Panc1 (cell line): ENCODE results near the gene METRN. TPM values are rescaled to one million over a fixed set of nuclear protein-coding genes. Genes with fewer than 3 reads are reported as not detected.

ENCODE experiments used
- ATAC-seq: fragments of 200-7000 bp; cut with Tn5 transposase; 2 replicates; pipeline ENCODE4 v1.9.1; 2020; ENCODE audit warnings: mild to moderate bottlenecking, moderate library complexity
- BruUV-seq: library from RNA; stranded (reverse); fragments of 400-500 nt; replicated peaks from 2 replicates; lab custom pipeline; 2021; lab: Mats Ljungman, UMichigan
- CTCF ChIA-PET: fragments of 300-600 bp; sonication (Branson Sonifier 250); formaldehyde crosslinking; loops from one replicate; lab custom pipeline; 2022; ENCODE audit warnings: antibody characterized with exemption; lab: Charles Lee
- POLR2A ChIA-PET: fragments of 300-600 bp; sonication (Branson Sonifier 250); formaldehyde crosslinking; loops from one replicate; lab custom pipeline; 2022; ENCODE audit warnings: antibody characterized with exemption; lab: Charles Lee
- DNase-seq: peaks from one replicate; pipeline ENCODE4 v3.0.0-alpha.2; 2010; ENCODE audit warnings: low read depth, low spot score
- H3K27ac ChIP-seq: 2 replicates; pipeline ENCODE4 v1.5.1; 2011; ENCODE audit warnings: mild to moderate bottlenecking, low read length, inconsistent platforms
- H3K27me3 ChIP-seq: fragments of 200-500 bp; sonication (Bioruptor generic); 2 replicates; pipeline ENCODE4 v1.6.0; 2014; ENCODE audit warnings: low read length, inconsistent platforms; ENCODE audit not compliant: control insufficient read depth, insufficient read depth
- H3K36me3 ChIP-seq: fragments of 200-500 bp; sonication (Bioruptor generic); 2 replicates; pipeline ENCODE4 v1.5.1; 2014; ENCODE audit warnings: inconsistent platforms, mild to moderate bottlenecking, low read length, moderate library complexity; ENCODE audit not compliant: control insufficient read depth, insufficient read depth
- H3K4me1 ChIP-seq: 2 replicates; pipeline ENCODE4 v1.5.1; 2011; ENCODE audit warnings: inconsistent platforms, mild to moderate bottlenecking, low read length, moderate library complexity; ENCODE audit not compliant: control insufficient read depth, insufficient read depth
- H3K4me3 ChIP-seq, 2 experiments: 2 replicates each; pipeline ENCODE4 v1.5.1; 2011 to 2012; ENCODE audit warnings: low read depth in 2 of 2, low read length in 2 of 2, mild to moderate bottlenecking in 2 of 2, inconsistent platforms in 1 of 2, moderate library complexity in 1 of 2
- H3K9me3 ChIP-seq: fragments of 200-500 bp; sonication (Bioruptor generic); 2 replicates; pipeline ENCODE4 v1.5.1; 2014; ENCODE audit warnings: low read depth, mild to moderate bottlenecking, inconsistent platforms, low read length, moderate library complexity; ENCODE audit not compliant: control insufficient read depth, insufficient read depth
- POLR2AphosphoS5 ChIP-seq: IDR thresholded peaks from 2 replicates; pipeline ENCODE4 v1.6.1; 2012; ENCODE audit warnings: mild to moderate bottlenecking, low read depth, low read length, moderate library complexity
- SIN3A ChIP-seq: IDR thresholded peaks from 2 replicates; pipeline ENCODE4 v1.6.1; 2012; ENCODE audit warnings: low read depth, mild to moderate bottlenecking, low read length, moderate library complexity, borderline replicate concordance; ENCODE audit not compliant: insufficient read depth
- TCF7L2 ChIP-seq: IDR thresholded peaks from 2 replicates; pipeline ENCODE4 v1.6.1; 2011; ENCODE audit warnings: mild to moderate bottlenecking, low read depth, low read length, inconsistent platforms
- in situ Hi-C: cut with HindIII; loops from 2 replicates; pipeline ENCODE4 v1.10.0; 2016; ENCODE audit warnings: low sequenced_read_pairs, low pct_unique_long_range_greater_than_20kb
- intact Hi-C: fragments of 100-400 bp; cut with micrococcal nuclease; formaldehyde crosslinking; loops from one replicate; pipeline ENCODE4 v1.10.0; 2022; ENCODE audit not compliant: unreplicated experiment
- total RNA-seq: library from RNA; stranded (reverse); gene quantifications from one replicate; pipeline ENCODE4 v1.2.1, GENCODE V29; 2021; ENCODE audit not compliant: unreplicated experiment
- TF ChIP-seq, protein P1 (sequence below), 2 experiments: IDR thresholded peaks; 2 replicates each; pipeline ENCODE4 v1.6.1; 2011 to 2012; ENCODE audit warnings: low read depth in 2 of 2, control low read depth in 1 of 2, low read length in 1 of 2, mild to moderate bottlenecking in 1 of 2, moderate library complexity in 1 of 2; ENCODE audit not compliant: insufficient read depth in 1 of 2
- TF ChIP-seq, protein P2 (sequence below): fragments of 450-650 bp; IDR thresholded peaks from 2 replicates; pipeline ENCODE4 v1.5.1; 2017; ENCODE audit warnings: mild to moderate bottlenecking

METRN gene
- total RNA-seq, 1 experiment from 2014 or later: 407 TPM

DNA sequence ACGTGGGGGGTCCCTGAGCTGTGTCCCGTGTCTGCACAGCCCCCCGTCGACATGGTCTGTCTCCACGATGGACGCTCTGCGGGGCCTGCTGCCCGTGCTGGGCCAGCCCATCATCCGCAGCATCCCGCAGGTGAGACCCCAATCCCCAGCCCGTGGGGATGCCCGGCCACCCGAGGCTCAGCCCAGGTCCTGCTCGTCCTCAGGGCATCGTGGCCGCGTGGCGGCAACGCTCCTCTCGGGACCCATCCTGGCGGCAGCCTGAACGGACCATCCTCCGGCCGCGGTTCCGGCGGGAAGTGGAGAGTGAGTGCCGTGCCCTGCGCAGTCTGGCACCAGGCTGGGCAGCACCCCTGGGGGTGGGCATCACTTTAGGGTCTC, 50.6 kb downstream of the METRN start:
- Histone ChIP-seq H3K4me3 (no peak overlapping the region), H3K9me3 (no peaks in the 10 kb centered on the region), H3K27ac (no peak overlapping the region), H3K27me3 (no peaks in the 10 kb centered on the region), H3K4me1 (peaks cover 17% of the 10 kb centered on the region), H3K36me3 (no peaks in the 10 kb centered on the region)
- no TSS peak for BruUV-seq
- no peak for ATAC-seq
- intact Hi-C loops (no loop called here), in situ Hi-C loops (no loop called here)
- ChIA-PET POLR2A (interaction anchor here (1.1 kb wide), 1 partner anchor 11 kb away, joined by 11 read pairs; no protein-coding TSS in a partner anchor), CTCF (no interaction called here)
- DNase-seq: no peak
- TF ChIP-seq POLR2AphosphoS5 (no peak), SIN3A (no peak), TCF7L2 (no peak)
- TF ChIP-seq, protein P1, sequence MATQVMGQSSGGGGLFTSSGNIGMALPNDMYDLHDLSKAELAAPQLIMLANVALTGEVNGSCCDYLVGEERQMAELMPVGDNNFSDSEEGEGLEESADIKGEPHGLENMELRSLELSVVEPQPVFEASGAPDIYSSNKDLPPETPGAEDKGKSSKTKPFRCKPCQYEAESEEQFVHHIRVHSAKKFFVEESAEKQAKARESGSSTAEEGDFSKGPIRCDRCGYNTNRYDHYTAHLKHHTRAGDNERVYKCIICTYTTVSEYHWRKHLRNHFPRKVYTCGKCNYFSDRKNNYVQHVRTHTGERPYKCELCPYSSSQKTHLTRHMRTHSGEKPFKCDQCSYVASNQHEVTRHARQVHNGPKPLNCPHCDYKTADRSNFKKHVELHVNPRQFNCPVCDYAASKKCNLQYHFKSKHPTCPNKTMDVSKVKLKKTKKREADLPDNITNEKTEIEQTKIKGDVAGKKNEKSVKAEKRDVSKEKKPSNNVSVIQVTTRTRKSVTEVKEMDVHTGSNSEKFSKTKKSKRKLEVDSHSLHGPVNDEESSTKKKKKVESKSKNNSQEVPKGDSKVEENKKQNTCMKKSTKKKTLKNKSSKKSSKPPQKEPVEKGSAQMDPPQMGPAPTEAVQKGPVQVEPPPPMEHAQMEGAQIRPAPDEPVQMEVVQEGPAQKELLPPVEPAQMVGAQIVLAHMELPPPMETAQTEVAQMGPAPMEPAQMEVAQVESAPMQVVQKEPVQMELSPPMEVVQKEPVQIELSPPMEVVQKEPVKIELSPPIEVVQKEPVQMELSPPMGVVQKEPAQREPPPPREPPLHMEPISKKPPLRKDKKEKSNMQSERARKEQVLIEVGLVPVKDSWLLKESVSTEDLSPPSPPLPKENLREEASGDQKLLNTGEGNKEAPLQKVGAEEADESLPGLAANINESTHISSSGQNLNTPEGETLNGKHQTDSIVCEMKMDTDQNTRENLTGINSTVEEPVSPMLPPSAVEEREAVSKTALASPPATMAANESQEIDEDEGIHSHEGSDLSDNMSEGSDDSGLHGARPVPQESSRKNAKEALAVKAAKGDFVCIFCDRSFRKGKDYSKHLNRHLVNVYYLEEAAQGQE (IDR thresholded peaks at IDR 0.05; ENCODE audit: insufficient read depth in 1 of 2, low read depth in 2 of 2, low read length in 1 of 2): no peak
- TF ChIP-seq, protein P2, sequence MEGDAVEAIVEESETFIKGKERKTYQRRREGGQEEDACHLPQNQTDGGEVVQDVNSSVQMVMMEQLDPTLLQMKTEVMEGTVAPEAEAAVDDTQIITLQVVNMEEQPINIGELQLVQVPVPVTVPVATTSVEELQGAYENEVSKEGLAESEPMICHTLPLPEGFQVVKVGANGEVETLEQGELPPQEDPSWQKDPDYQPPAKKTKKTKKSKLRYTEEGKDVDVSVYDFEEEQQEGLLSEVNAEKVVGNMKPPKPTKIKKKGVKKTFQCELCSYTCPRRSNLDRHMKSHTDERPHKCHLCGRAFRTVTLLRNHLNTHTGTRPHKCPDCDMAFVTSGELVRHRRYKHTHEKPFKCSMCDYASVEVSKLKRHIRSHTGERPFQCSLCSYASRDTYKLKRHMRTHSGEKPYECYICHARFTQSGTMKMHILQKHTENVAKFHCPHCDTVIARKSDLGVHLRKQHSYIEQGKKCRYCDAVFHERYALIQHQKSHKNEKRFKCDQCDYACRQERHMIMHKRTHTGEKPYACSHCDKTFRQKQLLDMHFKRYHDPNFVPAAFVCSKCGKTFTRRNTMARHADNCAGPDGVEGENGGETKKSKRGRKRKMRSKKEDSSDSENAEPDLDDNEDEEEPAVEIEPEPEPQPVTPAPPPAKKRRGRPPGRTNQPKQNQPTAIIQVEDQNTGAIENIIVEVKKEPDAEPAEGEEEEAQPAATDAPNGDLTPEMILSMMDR: no peak

DNA sequence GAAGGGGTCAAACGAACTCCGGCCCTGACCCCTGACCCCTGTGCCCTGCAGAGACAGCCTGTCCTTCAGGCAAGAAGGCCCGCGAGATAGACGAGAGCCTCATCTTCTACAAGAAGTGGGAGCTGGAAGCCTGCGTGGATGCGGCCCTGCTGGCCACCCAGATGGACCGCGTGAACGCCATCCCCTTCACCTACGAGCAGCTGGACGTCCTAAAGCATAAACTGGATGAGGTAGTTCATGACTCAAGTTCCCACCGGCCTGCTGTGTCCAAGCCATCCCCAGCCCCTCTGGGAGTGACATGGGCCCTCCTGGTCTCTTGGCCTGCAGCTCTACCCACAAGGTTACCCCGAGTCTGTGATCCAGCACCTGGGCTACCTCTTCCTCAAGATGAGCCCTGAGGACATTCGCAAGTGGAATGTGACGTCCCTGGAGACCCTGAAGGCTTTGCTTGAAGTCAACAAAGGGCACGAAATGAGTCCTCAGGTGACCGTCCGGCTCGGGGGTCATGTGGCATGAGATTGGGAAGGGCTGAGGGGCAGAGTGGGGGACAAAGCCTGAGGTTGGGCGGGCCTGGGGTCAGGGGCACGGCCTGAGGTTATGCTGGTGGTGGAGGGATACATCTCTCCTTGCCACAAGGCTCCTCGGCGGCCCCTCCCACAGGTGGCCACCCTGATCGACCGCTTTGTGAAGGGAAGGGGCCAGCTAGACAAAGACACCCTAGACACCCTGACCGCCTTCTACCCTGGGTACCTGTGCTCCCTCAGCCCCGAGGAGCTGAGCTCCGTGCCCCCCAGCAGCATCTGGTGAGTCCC, 51.3 kb downstream of the METRN start:
- DNase-seq (no peak), ATAC-seq (no peak)
- Histone ChIP-seq H3K27ac (no peak overlapping the region), H3K36me3 (no peaks in the 10 kb centered on the region), H3K9me3 (no peaks in the 10 kb centered on the region), H3K4me1 (peaks cover 10% of the 10 kb centered on the region), H3K4me3 (no peak overlapping the region), H3K27me3 (no peaks in the 10 kb centered on the region)
- TF ChIP-seq POLR2AphosphoS5: no peak
- TF ChIP-seq TCF7L2: no peak
- TF ChIP-seq SIN3A: no peak
- TF ChIP-seq, protein P1 (IDR thresholded peaks at IDR 0.05; ENCODE audit: insufficient read depth in 1 of 2, low read depth in 2 of 2, low read length in 1 of 2): no peak
- TF ChIP-seq, protein P2: no peak
- POLR2A ChIA-PET: interaction anchor here (1.1 kb wide), 1 partner anchor 11 kb away, joined by 11 read pairs; no protein-coding TSS in a partner anchor
- intact Hi-C loops (no loop called here), in situ Hi-C loops (no loop called here)
- BruUV-seq: no TSS peak
- CTCF ChIA-PET: interaction anchor here (0.5 kb wide), 1 partner anchor 20 kb away, joined by 3 read pairs; no protein-coding TSS in a partner anchor
